Ascending aorta (tissue), 2 donors: ENCODE data around the gene IDUA. TPM values are rescaled to one million over a fixed set of nuclear protein-coding genes. Genes with fewer than 3 reads are reported as not detected.
"Not testable (repeated sequence)": the region's sequence is repeated elsewhere in the genome, so short reads cannot be mapped to it uniquely, and the experiment has no call there.

Experiments used
- DNase-seq, 2 donors: peaks; one replicate each; pipeline ENCODE4 v3.0.0-alpha.2; 2019; ENCODE audit warnings: low spot score in 2 of 2
- H3K27ac ChIP-seq, 2 donors: fragments of 200-600 bp; sonication (generic); one replicate each; pipeline ENCODE4 v1.5.1; 2016 to 2017; ENCODE audit warnings: mild to moderate bottlenecking in 1 of 2
- H3K27me3 ChIP-seq: fragments of 200-600 bp; sonication (generic); one replicate; pipeline ENCODE4 v1.5.1; 2017
- H3K36me3 ChIP-seq, 2 donors: fragments of 200-600 bp; sonication (generic); one replicate each; pipeline ENCODE4 v1.5.1; 2016
- H3K4me1 ChIP-seq, 2 donors: fragments of 200-600 bp; sonication (generic); one replicate each; pipeline ENCODE4 v1.5.1; 2016 to 2017; ENCODE audit warnings: mild to moderate bottlenecking in 1 of 2
- H3K4me3 ChIP-seq, 2 donors: fragments of 200-600 bp; sonication (generic); one replicate each; pipeline ENCODE4 v1.5.1; 2016 to 2017; ENCODE audit warnings: mild to moderate bottlenecking in 1 of 2
- H3K9me3 ChIP-seq, 2 donors: fragments of 200-600 bp; sonication (generic); one replicate each; pipeline ENCODE4 v1.5.1; 2016
- intact Hi-C: fragments of 100-400 bp; cut with DNase I; formaldehyde crosslinking; loops from one replicate; pipeline ENCODE4 v1.15.1; 2023
- total RNA-seq: library from RNA; depleted of rRNA; stranded (reverse); fragments of >200 nt; gene quantifications from one replicate; pipeline ENCODE4 v1.1.0, GENCODE V29; 2016
- TF ChIP-seq, protein P1 (sequence below), 3 experiments: fragments of 200-600 bp in 2 of 3; fragments of 450-650 bp in 1 of 3; sonication (generic) in 2 of 3; IDR thresholded peaks; one replicate each; pipeline ENCODE4 v1.5.1; 2016 to 2019; ENCODE audit warnings: antibody characterized with exemption in 3 of 3, mild to moderate bottlenecking in 1 of 3, moderate library complexity in 1 of 3

IDUA gene
- total RNA-seq, 1 donor from 2014 or later = 118 TPM

DNA sequence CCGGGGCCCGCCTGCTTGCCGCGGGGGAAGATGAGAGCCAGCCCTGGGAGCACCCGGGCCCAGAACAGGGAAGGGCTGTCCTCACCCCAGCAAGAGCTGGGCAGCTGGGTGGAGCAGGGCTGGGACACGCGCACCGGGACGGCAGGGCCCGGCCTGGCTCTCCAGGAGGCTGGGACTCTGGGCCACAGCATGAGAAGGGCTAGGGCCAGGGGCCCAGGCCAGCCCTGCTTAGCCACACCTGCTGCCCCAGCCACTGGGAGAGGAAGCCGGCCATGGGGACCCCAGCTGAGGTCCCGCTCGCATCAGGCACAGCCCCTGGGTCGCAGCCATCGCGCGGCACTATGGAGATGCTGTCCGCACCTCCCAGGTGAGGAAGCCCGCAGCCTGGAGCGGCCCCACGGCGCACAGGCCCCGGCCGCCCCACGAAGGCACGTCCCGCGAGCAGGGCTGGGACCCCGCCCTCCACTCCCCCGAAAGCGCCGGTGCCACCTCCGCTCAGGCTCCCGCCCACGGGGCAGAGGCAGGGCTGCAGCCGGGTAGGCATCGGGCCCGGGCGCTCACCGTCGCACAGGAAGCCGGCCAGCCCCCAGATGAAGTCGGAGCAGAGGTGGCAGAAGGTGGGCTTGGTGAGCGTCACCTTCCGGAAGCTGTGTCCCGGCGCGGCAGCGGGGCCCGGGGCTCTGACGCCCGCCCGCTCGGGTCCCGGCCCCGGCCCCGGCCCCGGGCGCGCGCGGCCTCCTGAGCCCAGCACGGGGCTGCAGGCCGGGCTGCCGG lies 14.0 kb upstream of the IDUA start:
- Histone ChIP-seq H3K27me3 (no peaks in the 10 kb centered on the region), H3K4me1 (peaks cover 9 to 16% of the 10 kb centered on the region in 2 donors), H3K9me3 (no peaks in the 10 kb centered on the region), H3K4me3 (peak overlapping the region; percentile 84 to 92), H3K27ac (no peak overlapping the region), H3K36me3 (no peaks in the 10 kb centered on the region)
- TF ChIP-seq, protein P1, sequence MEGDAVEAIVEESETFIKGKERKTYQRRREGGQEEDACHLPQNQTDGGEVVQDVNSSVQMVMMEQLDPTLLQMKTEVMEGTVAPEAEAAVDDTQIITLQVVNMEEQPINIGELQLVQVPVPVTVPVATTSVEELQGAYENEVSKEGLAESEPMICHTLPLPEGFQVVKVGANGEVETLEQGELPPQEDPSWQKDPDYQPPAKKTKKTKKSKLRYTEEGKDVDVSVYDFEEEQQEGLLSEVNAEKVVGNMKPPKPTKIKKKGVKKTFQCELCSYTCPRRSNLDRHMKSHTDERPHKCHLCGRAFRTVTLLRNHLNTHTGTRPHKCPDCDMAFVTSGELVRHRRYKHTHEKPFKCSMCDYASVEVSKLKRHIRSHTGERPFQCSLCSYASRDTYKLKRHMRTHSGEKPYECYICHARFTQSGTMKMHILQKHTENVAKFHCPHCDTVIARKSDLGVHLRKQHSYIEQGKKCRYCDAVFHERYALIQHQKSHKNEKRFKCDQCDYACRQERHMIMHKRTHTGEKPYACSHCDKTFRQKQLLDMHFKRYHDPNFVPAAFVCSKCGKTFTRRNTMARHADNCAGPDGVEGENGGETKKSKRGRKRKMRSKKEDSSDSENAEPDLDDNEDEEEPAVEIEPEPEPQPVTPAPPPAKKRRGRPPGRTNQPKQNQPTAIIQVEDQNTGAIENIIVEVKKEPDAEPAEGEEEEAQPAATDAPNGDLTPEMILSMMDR (IDR thresholded peaks at IDR 0.05) = no peak
- intact Hi-C loops = loop anchor here (1.0 kb wide), 3 partner anchors 36 to 192 kb away; partner anchors contain the start of genes GAK and TMEM175
- no peak for DNase-seq

DNA sequence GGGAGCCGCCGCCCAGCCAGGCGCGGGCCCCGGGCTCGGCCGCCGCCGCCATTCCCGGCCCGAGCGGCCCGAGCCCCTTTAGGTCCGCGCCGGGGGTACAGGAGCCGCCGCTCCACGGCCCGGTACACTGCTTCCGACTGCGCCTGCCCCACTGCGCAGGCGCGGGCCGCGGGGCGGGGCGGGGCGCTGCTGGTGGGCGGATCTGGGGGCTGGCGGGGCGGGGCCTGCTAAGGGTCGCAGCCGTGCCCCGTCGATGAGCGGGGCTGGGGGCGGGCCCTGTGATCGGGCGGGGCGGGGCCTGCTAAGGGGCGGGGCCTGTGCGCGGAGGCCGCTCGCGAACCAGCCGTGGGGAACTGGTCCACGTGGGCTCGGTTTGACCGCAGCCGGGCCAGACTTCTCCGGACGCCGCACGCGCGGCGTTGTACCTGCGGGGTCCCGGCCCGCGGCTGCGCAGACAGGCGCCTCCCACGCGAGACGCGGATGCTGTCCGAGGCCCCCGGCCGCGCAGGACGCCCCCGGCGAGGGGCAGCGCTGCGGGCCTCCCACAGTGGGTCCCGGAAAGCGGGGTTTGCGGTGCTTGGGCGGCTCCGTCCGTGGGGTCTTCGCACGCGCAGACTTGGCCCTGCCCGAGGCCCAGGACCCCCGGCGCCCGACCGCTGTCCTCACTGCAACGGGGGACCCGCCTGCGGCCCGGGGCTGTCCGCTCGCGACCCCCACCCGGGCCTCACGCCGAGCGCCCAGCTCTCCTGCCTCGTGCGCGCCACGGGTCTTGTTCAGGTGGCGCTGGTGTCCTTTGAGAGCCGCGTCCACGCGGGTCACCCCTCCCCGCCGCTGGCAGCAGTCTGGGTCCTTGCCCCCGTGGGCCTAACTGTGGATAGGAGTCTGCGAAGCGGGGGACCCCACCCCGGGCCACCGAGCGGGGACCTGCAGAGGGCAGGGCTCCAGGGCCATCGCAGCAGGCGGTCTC lies 13.1 kb upstream of the IDUA start, which contains the start of gene DGKQ:
TSS of gene DGKQ (minus strand) at position 139 of the 967 bp plus-strand sequence. CDS start at position 52, 87 bp downstream.
- intact Hi-C loops = loop anchor here (1.0 kb wide), 3 partner anchors 36 to 192 kb away; partner anchors contain the start of genes GAK and TMEM175
- peak within 1 kb of the TSS; percentile 84 to 92 for H3K4me3 ChIP-seq
- no peaks in the 10 kb centered on the region for H3K27me3 ChIP-seq
- no peaks in the 10 kb centered on the region for H3K36me3 ChIP-seq
- no peaks in the 10 kb centered on the region for H3K9me3 ChIP-seq
- TF ChIP-seq, protein P1 (IDR thresholded peaks at IDR 0.05) = no peak
- no peak within 1 kb of the TSS for H3K27ac ChIP-seq
- peaks cover 9 to 16% of the 10 kb centered on the region in 2 donors for H3K4me1 ChIP-seq
- peak; percentile 45 to 92 for DNase-seq

DNA sequence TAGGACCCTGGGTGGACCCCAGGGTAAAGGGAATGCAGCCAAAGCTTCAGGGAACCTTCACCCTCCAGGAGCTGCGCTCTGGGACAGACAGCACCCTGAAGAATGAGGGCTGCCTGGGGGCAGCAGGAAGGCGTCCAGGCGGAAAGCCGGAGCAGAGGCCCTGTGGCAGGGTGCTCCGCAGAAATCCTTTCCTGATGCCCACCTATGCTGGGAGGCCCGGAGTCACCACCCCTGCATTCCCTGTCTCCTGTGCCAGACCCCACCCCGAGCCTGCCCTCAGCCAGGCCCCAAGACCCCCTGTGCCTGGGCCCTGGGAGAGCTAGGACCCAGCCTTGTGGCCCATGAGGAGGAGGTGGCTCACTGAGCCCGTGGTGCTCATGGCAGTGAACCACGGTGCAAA lies 12.2 kb upstream of the IDUA start:
- intact Hi-C loops = no loop called here
- H3K4me3 ChIP-seq = no peak overlapping the region

DNA sequence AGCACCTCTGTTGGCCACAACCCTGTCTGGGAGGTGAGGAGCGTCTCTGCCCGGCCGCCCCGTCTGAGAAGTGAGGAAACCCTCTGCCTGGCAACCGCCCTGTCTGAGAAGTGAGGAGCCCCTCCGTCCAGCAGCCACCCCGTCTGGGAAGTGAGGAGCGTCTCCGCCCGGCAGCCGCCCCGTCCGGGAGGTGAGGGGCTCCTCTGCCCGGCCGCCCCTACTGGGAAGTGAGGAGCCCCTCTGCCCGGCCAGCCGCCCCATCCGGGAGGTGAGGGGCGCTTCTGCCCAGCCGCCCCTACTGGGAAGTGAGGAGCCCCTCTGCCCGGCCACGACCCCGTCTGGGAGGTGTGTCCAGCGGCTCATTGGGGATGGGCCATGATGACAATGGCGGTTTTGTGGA lies 10.8 kb upstream of the IDUA start:
- H3K27ac ChIP-seq, intact Hi-C loops, H3K36me3 ChIP-seq: not testable (repeated sequence)

More for the DNA sequence above, 12.2 kb upstream of the IDUA start:
- DNase-seq = no peak
- no peaks in the 10 kb centered on the region for H3K9me3 ChIP-seq
- H3K27ac ChIP-seq = no peak overlapping the region
- no peaks in the 10 kb centered on the region for H3K36me3 ChIP-seq
- TF ChIP-seq, protein P1 (IDR thresholded peaks at IDR 0.05) = no peak
- peaks cover 9 to 16% of the 10 kb centered on the region in 2 donors for H3K4me1 ChIP-seq
- no peaks in the 10 kb centered on the region for H3K27me3 ChIP-seq

DNA sequence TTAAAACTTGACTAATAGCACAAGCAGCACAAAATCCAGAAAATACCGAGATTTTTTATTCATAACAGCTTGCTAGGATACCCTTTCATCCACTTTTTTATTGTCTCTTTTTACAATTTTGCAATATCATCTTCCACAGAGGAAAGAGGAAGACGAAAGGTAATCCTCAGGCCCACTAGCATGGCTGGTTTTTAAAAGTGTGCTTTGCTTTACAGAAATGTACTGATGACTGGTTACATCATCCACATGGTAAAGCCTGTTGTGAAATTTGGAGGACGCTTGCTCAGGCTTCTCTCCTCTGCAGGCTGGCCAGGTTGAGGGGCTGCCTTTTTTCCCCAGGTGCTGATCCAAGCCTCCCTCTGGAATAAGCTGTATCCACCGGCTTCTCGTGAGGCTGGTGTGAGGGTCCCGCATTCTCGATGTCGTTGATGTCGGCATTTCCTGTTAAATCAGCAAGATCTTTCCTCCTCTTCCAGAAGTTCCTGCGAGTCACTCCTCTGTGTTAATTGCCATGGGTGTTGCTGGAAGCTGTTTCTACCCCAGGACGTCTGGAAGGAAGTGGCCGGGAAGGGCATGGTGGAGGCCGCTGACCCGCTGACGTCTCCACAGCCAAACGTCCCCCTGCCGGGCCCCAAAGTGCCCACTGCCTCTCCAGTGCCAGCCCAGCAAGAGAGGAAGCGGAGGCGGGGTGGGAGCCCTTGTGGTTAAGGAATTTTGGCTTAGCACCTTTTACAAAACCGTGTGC lies 7.7 kb upstream of the IDUA start:
- Histone ChIP-seq H3K4me1 (no peaks in the 10 kb centered on the region), H3K4me3 (no peak overlapping the region), H3K9me3 (no peaks in the 10 kb centered on the region), H3K27ac (no peak overlapping the region), H3K27me3 (no peaks in the 10 kb centered on the region), H3K36me3 (no peaks in the 10 kb centered on the region)
- TF ChIP-seq, protein P1 (IDR thresholded peaks at IDR 0.05) = no peak
- intact Hi-C loops = no loop called here
- DNase-seq = no peak

More for the DNA sequence above, 10.8 kb upstream of the IDUA start:
- H3K9me3 ChIP-seq, DNase-seq, H3K4me3 ChIP-seq, H3K27me3 ChIP-seq: not testable (repeated sequence)
- H3K4me1 ChIP-seq = peaks cover 9 to 16% of the 10 kb centered on the region in 2 donors
